Measurements from ENCODE around the gene AMPD3. TPM values are rescaled to one million over a fixed set of nuclear protein-coding genes. Genes with fewer than 3 reads are reported as not detected.

AMPD3 gene
- polyA plus RNA-seq, 1 donor from 2014 or later, result not detected

GRCh38 chr11:10439924-10440323, 15.1 kb upstream of the AMPD3 start:
- H3F3A ChIP-seq (ENCODE audit: insufficient read depth, low read length, poor library complexity, severe bottlenecking), result no peaks in the 10 kb centered on the region
- no peaks in the 10 kb centered on the region for H3K9me2 ChIP-seq (ENCODE audit: insufficient read depth, low read length)
- H3K4me3 ChIP-seq (ENCODE audit: low read length), result no peak overlapping the region
- no peak overlapping the region for H3K4me2 ChIP-seq (ENCODE audit: low read length)
- no peaks in the 10 kb centered on the region for H3K27me3 ChIP-seq (ENCODE audit: insufficient read depth, low read depth, low read length)
- no peak overlapping the region for H2AFZ ChIP-seq (ENCODE audit: low read depth, low read length)
- H3K79me2 ChIP-seq (replicated peaks; ENCODE audit: insufficient read depth, low read length), result no peaks in the 10 kb centered on the region
- H3K27ac ChIP-seq (ENCODE audit: low read length), result no peak overlapping the region
- no peaks in the 10 kb centered on the region for H4K20me1 ChIP-seq (ENCODE audit: insufficient read depth)
- no peak overlapping the region for H3K9ac ChIP-seq (ENCODE audit: low read length)
- H3K9me3 ChIP-seq (ENCODE audit: low read length), result no peaks in the 10 kb centered on the region
- TF ChIP-seq, protein P1, sequence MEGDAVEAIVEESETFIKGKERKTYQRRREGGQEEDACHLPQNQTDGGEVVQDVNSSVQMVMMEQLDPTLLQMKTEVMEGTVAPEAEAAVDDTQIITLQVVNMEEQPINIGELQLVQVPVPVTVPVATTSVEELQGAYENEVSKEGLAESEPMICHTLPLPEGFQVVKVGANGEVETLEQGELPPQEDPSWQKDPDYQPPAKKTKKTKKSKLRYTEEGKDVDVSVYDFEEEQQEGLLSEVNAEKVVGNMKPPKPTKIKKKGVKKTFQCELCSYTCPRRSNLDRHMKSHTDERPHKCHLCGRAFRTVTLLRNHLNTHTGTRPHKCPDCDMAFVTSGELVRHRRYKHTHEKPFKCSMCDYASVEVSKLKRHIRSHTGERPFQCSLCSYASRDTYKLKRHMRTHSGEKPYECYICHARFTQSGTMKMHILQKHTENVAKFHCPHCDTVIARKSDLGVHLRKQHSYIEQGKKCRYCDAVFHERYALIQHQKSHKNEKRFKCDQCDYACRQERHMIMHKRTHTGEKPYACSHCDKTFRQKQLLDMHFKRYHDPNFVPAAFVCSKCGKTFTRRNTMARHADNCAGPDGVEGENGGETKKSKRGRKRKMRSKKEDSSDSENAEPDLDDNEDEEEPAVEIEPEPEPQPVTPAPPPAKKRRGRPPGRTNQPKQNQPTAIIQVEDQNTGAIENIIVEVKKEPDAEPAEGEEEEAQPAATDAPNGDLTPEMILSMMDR (IDR thresholded peaks at IDR 0.05; ENCODE audit: poor library complexity, severe bottlenecking), result no peak
- TF ChIP-seq MXI1 (conservative IDR thresholded peaks at IDR 0.05; ENCODE audit: poor library complexity, severe bottlenecking) (no peak), SMC3 (conservative IDR thresholded peaks at IDR 0.05; ENCODE audit: poor library complexity) (no peak), TAF1 (IDR thresholded peaks at IDR 0.05; ENCODE audit: low read depth) (no peak), EP300 (conservative IDR thresholded peaks at IDR 0.05; ENCODE audit: poor library complexity, severe bottlenecking) (no peak), EZH2 (IDR thresholded peaks at IDR 0.05; ENCODE audit: borderline replicate concordance, insufficient read depth, low read length, poor library complexity, severe bottlenecking) (no peak), RAD21 (conservative IDR thresholded peaks at IDR 0.05) (no peak), POLR2AphosphoS5 (IDR thresholded peaks at IDR 0.05) (no peak)
- TF ChIP-seq, protein P2, sequence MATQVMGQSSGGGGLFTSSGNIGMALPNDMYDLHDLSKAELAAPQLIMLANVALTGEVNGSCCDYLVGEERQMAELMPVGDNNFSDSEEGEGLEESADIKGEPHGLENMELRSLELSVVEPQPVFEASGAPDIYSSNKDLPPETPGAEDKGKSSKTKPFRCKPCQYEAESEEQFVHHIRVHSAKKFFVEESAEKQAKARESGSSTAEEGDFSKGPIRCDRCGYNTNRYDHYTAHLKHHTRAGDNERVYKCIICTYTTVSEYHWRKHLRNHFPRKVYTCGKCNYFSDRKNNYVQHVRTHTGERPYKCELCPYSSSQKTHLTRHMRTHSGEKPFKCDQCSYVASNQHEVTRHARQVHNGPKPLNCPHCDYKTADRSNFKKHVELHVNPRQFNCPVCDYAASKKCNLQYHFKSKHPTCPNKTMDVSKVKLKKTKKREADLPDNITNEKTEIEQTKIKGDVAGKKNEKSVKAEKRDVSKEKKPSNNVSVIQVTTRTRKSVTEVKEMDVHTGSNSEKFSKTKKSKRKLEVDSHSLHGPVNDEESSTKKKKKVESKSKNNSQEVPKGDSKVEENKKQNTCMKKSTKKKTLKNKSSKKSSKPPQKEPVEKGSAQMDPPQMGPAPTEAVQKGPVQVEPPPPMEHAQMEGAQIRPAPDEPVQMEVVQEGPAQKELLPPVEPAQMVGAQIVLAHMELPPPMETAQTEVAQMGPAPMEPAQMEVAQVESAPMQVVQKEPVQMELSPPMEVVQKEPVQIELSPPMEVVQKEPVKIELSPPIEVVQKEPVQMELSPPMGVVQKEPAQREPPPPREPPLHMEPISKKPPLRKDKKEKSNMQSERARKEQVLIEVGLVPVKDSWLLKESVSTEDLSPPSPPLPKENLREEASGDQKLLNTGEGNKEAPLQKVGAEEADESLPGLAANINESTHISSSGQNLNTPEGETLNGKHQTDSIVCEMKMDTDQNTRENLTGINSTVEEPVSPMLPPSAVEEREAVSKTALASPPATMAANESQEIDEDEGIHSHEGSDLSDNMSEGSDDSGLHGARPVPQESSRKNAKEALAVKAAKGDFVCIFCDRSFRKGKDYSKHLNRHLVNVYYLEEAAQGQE (IDR thresholded peaks at IDR 0.05; ENCODE audit: borderline replicate concordance), result no peak
- H3K36me3 ChIP-seq (ENCODE audit: insufficient read depth, low read length), result no peaks in the 10 kb centered on the region

GRCh38 chr11:10440401-10440800, 14.7 kb upstream of the AMPD3 start:
- Histone ChIP-seq H3K4me3 (ENCODE audit: low read length) (no peak overlapping the region), H2AFZ (ENCODE audit: low read depth, low read length) (no peak overlapping the region), H3K79me2 (replicated peaks; ENCODE audit: insufficient read depth, low read length) (no peaks in the 10 kb centered on the region), H4K20me1 (ENCODE audit: insufficient read depth) (no peaks in the 10 kb centered on the region), H3K36me3 (ENCODE audit: insufficient read depth, low read length) (no peaks in the 10 kb centered on the region), H3K9me3 (ENCODE audit: low read length) (no peaks in the 10 kb centered on the region), H3K27ac (ENCODE audit: low read length) (no peak overlapping the region), H3K9ac (ENCODE audit: low read length) (no peak overlapping the region), H3K4me2 (ENCODE audit: low read length) (no peak overlapping the region), H3F3A (ENCODE audit: insufficient read depth, low read length, poor library complexity, severe bottlenecking) (no peaks in the 10 kb centered on the region), H3K9me2 (ENCODE audit: insufficient read depth, low read length) (no peaks in the 10 kb centered on the region), H3K27me3 (ENCODE audit: insufficient read depth, low read depth, low read length) (no peaks in the 10 kb centered on the region)
- TF ChIP-seq, protein P1 (IDR thresholded peaks at IDR 0.05; ENCODE audit: poor library complexity, severe bottlenecking), result no peak
- TF ChIP-seq, protein P2 (IDR thresholded peaks at IDR 0.05; ENCODE audit: borderline replicate concordance), result no peak
- TF ChIP-seq TAF1 (IDR thresholded peaks at IDR 0.05; ENCODE audit: low read depth) (no peak), POLR2AphosphoS5 (IDR thresholded peaks at IDR 0.05) (no peak), MXI1 (conservative IDR thresholded peaks at IDR 0.05; ENCODE audit: poor library complexity, severe bottlenecking) (no peak), RAD21 (conservative IDR thresholded peaks at IDR 0.05) (no peak)

Measured in neural cell (in vitro differentiated cells).